Renal cortex interstitium (tissue), 15 donors: ENCODE results near the gene ATP1B1. TPM values are rescaled to one million over a fixed set of nuclear protein-coding genes. Genes with fewer than 3 reads are reported as not detected.
A peak's percentile ranks its signal among the peaks of the same experiment; 100 is the strongest.

Source experiments
- DNase-seq, 11 donors: peaks; one replicate each; pipeline ENCODE4 v3.0.0-alpha.2; 2013; ENCODE audit warnings: low read depth in 9 of 11, low spot score in 4 of 11; ENCODE audit errors: extremely low read depth in 1 of 11
- long read RNA-seq, 16 experiments: transcript quantifications; one replicate each; lab custom pipeline, GENCODE V29; 2026
- polyA plus RNA-seq, 3 donors: library from polyadenylated mRNA; unstranded; fragments of 120-200 nt; gene quantifications; one replicate each; pipeline ENCODE4 v1.2.1, GENCODE V29; 2013; ENCODE audit not compliant: insufficient read length in 3 of 3

The ATP1B1 gene
- polyA plus RNA-seq = 100 to 1,000 TPM; 390 to 545 (median 444) TPM
- long read RNA-seq, donor 1, transcript ATP1B1-201 (6 exons, 1,883 nt) = major isoform, 38 of 539 reads
- long read RNA-seq, donor 1, partial matches to known transcripts = 501 of 539 reads
- long read RNA-seq, donor 1, other reads (novel, unspliced or antisense) = 0 of 539 reads
- long read RNA-seq, donor 2, transcript ATP1B1-201 (6 exons, 1,883 nt) = major isoform, 58 of 131 reads
- long read RNA-seq, donor 2, partial matches to known transcripts = 66 of 131 reads
- long read RNA-seq, donor 2, other reads (novel, unspliced or antisense) = 7 of 131 reads
- long read RNA-seq, donor 3, transcript ATP1B1-201 (6 exons, 1,883 nt) = major isoform, 102 of 428 reads
- long read RNA-seq, donor 3, partial matches to known transcripts = 308 of 428 reads
- long read RNA-seq, donor 3, other reads (novel, unspliced or antisense) = 18 of 428 reads
- long read RNA-seq, donor 4, transcript ATP1B1-201 (6 exons, 1,883 nt) = major isoform, 45 of 83 reads
- long read RNA-seq, donor 4, partial matches to known transcripts = 38 of 83 reads
- long read RNA-seq, donor 4, other reads (novel, unspliced or antisense) = 0 of 83 reads
- long read RNA-seq, donor 5 = 0 reads
- long read RNA-seq, donor 6, transcript ATP1B1-201 (6 exons, 1,883 nt) = major isoform, 67 of 1,164 reads
- long read RNA-seq, donor 6, partial matches to known transcripts = 1,092 of 1,164 reads
- long read RNA-seq, donor 6, other reads (novel, unspliced or antisense) = 5 of 1,164 reads
- long read RNA-seq, donor 7, transcript ATP1B1-201 (6 exons, 1,883 nt) = major isoform, 44 of 159 reads
- long read RNA-seq, donor 7, partial matches to known transcripts = 99 of 159 reads
- long read RNA-seq, donor 7, other reads (novel, unspliced or antisense) = 16 of 159 reads
- long read RNA-seq, donor 8, transcript ATP1B1-201 (6 exons, 1,883 nt) = major isoform, 136 of 1,980 reads
- long read RNA-seq, donor 8, partial matches to known transcripts = 1,826 of 1,980 reads
- long read RNA-seq, donor 8, other reads (novel, unspliced or antisense) = 18 of 1,980 reads
- long read RNA-seq, donor 9, transcript ATP1B1-201 (6 exons, 1,883 nt) = major isoform, 60 of 186 reads
- long read RNA-seq, donor 9, partial matches to known transcripts = 120 of 186 reads
- long read RNA-seq, donor 9, other reads (novel, unspliced or antisense) = 6 of 186 reads
- long read RNA-seq, donor 10, transcript ATP1B1-201 (6 exons, 1,883 nt) = major isoform, 59 of 1,389 reads
- long read RNA-seq, donor 10, partial matches to known transcripts = 1,323 of 1,389 reads
- long read RNA-seq, donor 10, other reads (novel, unspliced or antisense) = 7 of 1,389 reads
- long read RNA-seq, donor 11, transcript ATP1B1-201 (6 exons, 1,883 nt) = major isoform, 48 of 135 reads
- long read RNA-seq, donor 11, partial matches to known transcripts = 81 of 135 reads
- long read RNA-seq, donor 11, other reads (novel, unspliced or antisense) = 6 of 135 reads
- long read RNA-seq, donor 12, transcript ATP1B1-201 (6 exons, 1,883 nt) = major isoform, 25 of 647 reads
- long read RNA-seq, donor 12, partial matches to known transcripts = 613 of 647 reads
- long read RNA-seq, donor 12, other reads (novel, unspliced or antisense) = 9 of 647 reads
- long read RNA-seq, donor 13, transcript ATP1B1-201 (6 exons, 1,883 nt) = major isoform, 113 of 298 reads
- long read RNA-seq, donor 13, partial matches to known transcripts = 178 of 298 reads
- long read RNA-seq, donor 13, other reads (novel, unspliced or antisense) = 7 of 298 reads
- long read RNA-seq, donor 14, transcript ATP1B1-201 (6 exons, 1,883 nt) = major isoform, 52 of 112 reads
- long read RNA-seq, donor 14, partial matches to known transcripts = 53 of 112 reads
- long read RNA-seq, donor 14, other reads (novel, unspliced or antisense) = 7 of 112 reads
- long read RNA-seq, donor 15, transcript ATP1B1-201 (6 exons, 1,883 nt) = major isoform, 22 of 422 reads
- long read RNA-seq, donor 15, partial matches to known transcripts = 395 of 422 reads
- long read RNA-seq, donor 15, other reads (novel, unspliced or antisense) = 5 of 422 reads
- long read RNA-seq, donor 16, transcript ATP1B1-201 (6 exons, 1,883 nt) = major isoform, 131 of 367 reads
- long read RNA-seq, donor 16, partial matches to known transcripts = 213 of 367 reads
- long read RNA-seq, donor 16, other reads (novel, unspliced or antisense) = 23 of 367 reads

DNA sequence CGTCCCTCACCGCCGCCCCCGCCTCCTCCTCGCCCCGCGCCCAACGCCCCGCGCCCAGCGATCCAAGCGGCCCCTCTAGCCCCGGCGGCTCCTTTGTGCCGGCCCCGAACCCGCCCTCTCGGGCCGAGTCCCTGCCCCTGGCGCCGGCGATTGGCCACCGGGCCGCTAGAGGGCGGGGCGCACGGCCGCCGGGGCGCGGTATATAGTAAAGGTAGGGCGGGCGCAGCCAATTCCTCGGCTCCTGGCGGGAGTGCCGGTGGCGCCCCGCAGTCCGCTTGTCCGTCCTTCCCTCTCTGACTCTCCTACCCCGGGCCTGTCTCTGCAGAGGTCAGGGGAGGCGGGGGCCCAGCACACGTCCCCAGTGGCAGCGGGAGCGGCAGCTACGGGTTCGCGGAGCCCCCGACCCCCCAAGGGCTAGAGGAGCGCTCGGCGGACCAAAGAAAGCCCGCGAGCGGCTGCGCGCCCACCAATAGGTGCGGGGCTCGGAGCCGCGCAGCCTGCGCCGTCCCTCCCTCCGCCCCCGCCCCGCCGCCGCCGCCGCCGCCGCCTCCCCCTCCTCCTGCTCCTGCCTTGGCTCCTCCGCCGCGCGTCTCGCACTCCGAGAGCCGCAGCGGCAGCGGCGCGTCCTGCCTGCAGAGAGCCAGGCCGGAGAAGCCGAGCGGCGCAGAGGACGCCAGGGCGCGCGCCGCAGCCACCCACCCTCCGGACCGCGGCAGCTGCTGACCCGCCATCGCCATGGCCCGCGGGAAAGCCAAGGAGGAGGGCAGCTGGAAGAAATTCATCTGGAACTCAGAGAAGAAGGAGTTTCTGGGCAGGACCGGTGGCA lies at the start of gene ATP1B1:
TSS of gene ATP1B1 (plus strand) at position 596 of the 826 bp plus-strand sequence. CDS start at position 736, 140 bp downstream.
- DNase-seq = peak in 8 of 11 donors; percentile 74 to 91 (median 85)

GRCh38 chr1:169059421-169059820 lies 47.1 kb upstream of the ATP1B1 start:
- DNase-seq = no peak

DNA sequence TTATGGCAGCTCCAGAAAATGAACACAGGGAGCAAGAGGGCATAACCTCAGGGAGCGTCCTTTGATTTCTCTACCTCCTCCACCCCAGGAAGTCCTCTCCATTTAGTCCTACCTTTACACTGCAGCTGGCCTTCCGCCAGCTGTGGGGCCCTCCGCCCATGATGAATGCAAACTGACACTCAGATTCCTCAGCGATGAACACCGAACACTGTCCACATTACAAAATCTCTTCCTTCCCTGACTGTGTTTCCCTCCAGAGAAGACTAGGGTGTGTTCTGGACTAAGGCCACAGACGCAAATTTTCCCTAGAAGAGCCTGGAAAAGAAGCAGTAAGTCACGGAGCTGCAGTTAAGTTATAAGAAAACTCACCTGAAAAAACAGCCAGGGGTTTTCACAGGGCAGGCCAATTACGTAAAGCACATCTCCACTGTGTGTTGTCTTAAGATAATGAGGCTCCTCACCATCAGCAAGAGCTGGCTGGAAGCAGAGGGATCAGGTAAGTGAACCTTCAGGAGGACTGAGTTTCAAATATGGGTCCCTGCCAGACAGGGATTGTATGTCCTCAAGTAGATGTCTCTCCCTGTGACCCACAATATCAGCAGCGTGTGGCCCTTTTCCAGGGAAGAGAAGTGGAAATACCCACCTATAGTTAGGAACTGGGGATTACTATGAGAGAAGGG lies 46.3 kb upstream of the ATP1B1 start:
- no peak for DNase-seq

DNA sequence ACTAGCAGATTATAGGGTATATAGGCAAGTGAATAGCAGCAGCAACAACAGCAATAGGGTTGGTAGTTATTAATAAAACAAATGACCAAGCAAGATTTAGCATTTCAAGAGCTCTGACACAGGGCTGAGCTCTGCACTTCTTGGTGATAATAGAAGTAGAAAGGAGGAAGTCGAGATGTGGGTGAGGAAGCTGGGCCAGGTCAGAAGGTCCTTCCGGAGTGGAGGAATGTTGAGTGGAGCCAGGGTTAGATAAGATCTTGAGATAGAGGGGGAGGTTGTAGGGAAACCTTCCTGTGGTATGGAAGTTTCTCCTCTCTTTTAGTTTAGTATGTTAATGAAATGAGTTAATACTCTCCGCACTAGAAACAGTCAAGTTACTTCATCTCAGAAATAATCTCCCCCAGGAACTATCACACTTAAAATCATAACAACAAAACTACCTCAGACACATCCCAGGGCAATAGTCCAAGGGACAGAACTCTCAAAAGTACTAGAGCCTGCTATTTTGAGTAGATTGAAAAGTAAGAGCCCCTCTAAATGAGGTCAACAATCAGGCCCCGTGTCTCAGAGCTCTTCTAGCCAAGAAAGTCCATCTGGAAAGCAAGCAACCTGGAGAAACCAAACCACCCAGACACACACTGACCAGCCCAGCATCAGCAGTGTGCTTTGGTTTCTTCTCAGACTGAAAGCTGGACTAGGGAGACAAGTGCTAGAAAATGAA lies 45.4 kb upstream of the ATP1B1 start:
- no peak for DNase-seq

DNA sequence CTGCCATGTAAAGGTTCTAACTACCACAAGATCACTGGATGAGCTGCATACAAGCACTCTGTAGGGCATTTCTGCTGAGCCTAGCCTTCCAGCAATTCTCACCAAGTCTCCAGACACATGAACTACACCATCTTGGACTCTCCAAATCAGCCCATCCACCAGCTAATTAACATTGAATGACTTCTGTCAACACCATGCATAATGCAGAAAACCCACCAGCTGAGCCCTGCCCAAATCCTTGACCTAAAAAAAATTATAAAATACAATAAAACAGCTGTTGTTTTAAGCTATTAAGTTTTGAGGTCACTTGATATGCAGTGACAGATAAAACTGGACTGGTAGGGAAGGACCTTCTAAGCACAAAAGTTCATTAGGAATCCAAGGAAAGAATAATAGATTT lies 44.3 kb upstream of the ATP1B1 start:
- DNase-seq = no peak

- no peak for DNase-seq
These were observed 42.4 kb upstream of the ATP1B1 start for GRCh38 chr1:169064103-169064502.

GRCh38 chr1:169070547-169070946 lies 35.9 kb upstream of the ATP1B1 start:
- DNase-seq = no peak

- DNase-seq = no peak
These were observed 35.5 kb upstream of the ATP1B1 start for GRCh38 chr1:169070958-169071357.

DNA sequence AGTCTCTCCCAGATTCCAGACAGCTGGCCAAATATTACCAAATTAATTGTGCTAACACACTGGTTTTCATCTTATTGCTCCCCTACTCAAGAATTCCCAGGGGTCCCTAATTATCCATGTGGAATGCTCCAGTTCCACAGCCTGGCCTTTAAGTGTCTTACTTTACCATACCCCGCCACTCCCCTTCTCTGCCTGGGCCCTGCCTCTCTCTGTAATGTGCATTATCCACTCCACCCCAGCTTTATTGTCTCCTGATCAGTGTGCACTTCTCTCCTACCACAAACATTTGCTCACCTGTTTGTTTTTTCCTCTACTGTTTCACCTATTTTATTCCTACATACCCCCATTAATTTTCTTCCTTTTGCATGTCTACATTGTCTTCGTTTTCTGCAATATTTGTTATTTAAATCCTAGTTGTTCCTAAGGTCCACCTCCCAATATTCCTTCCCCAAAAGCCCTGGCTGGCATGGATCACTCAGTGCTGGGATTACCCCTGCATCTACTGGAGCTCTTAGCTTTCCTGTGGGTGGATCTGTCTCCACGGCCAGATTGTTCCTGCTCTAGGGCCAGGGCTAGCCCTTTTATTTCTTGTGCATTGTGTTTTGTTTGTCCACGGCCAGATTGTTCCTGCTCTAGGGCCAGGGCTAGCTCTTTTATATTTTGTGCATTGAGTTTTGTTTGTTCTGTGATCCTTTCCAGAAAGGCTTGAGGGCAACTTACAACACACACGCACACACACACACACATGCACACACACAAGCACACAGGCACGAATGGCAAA lies 33.4 kb upstream of the ATP1B1 start:
- DNase-seq = no peak

GRCh38 chr1:169078163-169078883 lies 28.2 kb upstream of the ATP1B1 start:
- no peak for DNase-seq

DNA sequence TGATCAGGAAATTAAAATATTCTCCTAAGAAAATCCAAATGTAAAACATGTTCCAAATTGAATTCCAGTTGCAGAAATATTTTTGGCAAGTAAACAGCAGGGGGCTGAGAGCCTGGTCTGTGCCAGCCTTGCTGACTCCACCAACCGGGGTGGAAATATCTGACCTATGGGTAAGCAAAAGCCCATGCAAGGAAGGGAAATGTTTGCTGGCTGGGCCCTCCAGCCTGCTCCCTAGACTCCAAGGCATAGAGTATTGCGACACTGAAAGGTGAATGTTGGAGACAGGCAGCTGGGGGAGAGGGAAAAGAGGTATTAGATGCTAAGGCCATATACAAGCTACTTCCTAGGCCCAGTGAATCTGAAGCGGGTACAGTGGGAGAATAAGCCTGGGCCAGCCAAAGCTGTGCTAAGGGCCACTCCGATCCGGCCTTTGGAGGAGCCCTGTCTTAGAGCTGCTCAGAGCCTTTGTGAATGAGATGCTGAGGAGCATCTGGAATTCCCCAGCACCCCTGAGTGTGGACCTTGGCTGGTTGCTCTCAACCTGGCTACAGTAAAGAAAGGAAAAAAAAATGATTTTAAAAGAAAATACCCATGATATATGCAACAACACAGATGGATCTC lies 24.9 kb upstream of the ATP1B1 start:
- DNase-seq = no peak

DNA sequence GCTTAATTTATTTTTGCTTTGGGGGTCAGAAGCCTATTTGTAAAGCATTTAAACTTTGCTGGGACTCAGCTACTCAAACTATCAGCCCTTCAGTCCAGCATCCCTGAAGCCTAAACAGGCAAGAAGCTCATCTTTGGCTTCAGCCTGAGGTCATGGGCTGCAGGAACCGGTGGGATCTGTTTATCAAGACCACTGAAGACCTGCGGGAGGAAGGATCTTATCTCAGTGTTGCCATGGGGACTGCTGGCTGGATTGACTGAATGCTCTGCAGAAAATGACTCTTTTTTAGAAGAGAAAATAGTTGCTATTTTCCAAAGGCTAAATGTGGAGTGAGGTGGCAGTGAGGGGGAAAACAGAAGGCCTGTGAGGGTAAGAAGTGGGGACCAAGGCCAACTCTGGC lies 20.6 kb upstream of the ATP1B1 start:
- DNase-seq = no peak

GRCh38 chr1:169086603-169087455 lies 19.7 kb upstream of the ATP1B1 start:
- DNase-seq = no peak
